Liver (tissue), 3 donors: ENCODE measurements around the gene PRPS1L1.

ENCODE experiments used
- EGR1 ChIP-seq, 2 donors: IDR thresholded peaks; 2 replicates each; pipeline ENCODE4 v1.6.1; 2016 to 2018; ENCODE audit warnings: antibody characterized with exemption in 2 of 2, low read depth in 2 of 2
- GABPA ChIP-seq, 2 donors: IDR thresholded peaks in 1 of 2; conservative IDR thresholded peaks in 1 of 2; 2 replicates each; pipeline ENCODE4 v1.6.1; 2016; ENCODE audit warnings: antibody characterized with exemption in 2 of 2, mild to moderate bottlenecking in 1 of 2, moderate library complexity in 1 of 2
- HNF4G ChIP-seq: IDR thresholded peaks from 2 replicates; pipeline ENCODE4 v1.6.1; 2016; ENCODE audit warnings: antibody characterized with exemption
- JUND ChIP-seq, 2 donors: IDR thresholded peaks; 2 replicates each; pipeline ENCODE4 v1.6.1; 2016; ENCODE audit warnings: antibody characterized with exemption in 2 of 2
- SP1 ChIP-seq: IDR thresholded peaks from 2 replicates; pipeline ENCODE4 v1.6.1; 2018; ENCODE audit warnings: antibody characterized with exemption, mild to moderate bottlenecking
- TAF1 ChIP-seq: conservative IDR thresholded peaks from 2 replicates; pipeline ENCODE4 v1.6.1; 2016; ENCODE audit warnings: antibody characterized with exemption, mild to moderate bottlenecking
- YY1 ChIP-seq: IDR thresholded peaks from 2 replicates; pipeline ENCODE4 v1.6.1; 2016; ENCODE audit warnings: antibody characterized with exemption, mild to moderate bottlenecking
- TF ChIP-seq, protein P1 (sequence below): IDR thresholded peaks from 2 replicates; pipeline ENCODE4 v1.6.1; 2016; ENCODE audit warnings: antibody characterized with exemption, mild to moderate bottlenecking
- TF ChIP-seq, protein P2 (sequence below): fragments of 150-350 bp; IDR thresholded peaks from 2 replicates; pipeline ENCODE4 v1.5.1; 2017; ENCODE audit warnings: improper control_type of control experiment, low read depth, low read length; ENCODE audit not compliant: missing input control
- TF ChIP-seq, protein P3 (sequence below): IDR thresholded peaks from 2 replicates; pipeline ENCODE4 v1.6.1; 2016; ENCODE audit warnings: antibody characterized with exemption
- donor health status: healthy.
- donor health status: healthy.

DNA sequence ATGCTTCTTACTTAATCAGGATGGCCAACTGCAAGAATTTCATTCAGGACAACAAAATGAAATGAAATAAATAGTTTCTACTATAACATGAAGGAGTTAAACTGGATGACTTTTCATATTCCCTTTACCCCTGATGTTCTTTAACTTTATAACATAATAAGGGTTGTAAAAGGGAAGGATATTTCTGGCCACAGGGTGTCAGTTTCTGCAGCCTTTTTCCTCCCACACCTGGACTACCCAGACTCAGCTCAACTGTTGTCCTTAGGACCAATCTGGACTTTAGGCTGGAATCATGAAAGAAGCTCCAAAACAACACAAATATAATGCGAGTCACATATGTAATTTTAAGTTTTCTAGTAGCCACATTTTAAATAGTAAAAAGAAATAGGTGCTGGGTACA lies 43.4 kb downstream of the PRPS1L1 start:
- TF ChIP-seq, protein P1, sequence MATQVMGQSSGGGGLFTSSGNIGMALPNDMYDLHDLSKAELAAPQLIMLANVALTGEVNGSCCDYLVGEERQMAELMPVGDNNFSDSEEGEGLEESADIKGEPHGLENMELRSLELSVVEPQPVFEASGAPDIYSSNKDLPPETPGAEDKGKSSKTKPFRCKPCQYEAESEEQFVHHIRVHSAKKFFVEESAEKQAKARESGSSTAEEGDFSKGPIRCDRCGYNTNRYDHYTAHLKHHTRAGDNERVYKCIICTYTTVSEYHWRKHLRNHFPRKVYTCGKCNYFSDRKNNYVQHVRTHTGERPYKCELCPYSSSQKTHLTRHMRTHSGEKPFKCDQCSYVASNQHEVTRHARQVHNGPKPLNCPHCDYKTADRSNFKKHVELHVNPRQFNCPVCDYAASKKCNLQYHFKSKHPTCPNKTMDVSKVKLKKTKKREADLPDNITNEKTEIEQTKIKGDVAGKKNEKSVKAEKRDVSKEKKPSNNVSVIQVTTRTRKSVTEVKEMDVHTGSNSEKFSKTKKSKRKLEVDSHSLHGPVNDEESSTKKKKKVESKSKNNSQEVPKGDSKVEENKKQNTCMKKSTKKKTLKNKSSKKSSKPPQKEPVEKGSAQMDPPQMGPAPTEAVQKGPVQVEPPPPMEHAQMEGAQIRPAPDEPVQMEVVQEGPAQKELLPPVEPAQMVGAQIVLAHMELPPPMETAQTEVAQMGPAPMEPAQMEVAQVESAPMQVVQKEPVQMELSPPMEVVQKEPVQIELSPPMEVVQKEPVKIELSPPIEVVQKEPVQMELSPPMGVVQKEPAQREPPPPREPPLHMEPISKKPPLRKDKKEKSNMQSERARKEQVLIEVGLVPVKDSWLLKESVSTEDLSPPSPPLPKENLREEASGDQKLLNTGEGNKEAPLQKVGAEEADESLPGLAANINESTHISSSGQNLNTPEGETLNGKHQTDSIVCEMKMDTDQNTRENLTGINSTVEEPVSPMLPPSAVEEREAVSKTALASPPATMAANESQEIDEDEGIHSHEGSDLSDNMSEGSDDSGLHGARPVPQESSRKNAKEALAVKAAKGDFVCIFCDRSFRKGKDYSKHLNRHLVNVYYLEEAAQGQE, result no peak
- TF ChIP-seq, protein P2, sequence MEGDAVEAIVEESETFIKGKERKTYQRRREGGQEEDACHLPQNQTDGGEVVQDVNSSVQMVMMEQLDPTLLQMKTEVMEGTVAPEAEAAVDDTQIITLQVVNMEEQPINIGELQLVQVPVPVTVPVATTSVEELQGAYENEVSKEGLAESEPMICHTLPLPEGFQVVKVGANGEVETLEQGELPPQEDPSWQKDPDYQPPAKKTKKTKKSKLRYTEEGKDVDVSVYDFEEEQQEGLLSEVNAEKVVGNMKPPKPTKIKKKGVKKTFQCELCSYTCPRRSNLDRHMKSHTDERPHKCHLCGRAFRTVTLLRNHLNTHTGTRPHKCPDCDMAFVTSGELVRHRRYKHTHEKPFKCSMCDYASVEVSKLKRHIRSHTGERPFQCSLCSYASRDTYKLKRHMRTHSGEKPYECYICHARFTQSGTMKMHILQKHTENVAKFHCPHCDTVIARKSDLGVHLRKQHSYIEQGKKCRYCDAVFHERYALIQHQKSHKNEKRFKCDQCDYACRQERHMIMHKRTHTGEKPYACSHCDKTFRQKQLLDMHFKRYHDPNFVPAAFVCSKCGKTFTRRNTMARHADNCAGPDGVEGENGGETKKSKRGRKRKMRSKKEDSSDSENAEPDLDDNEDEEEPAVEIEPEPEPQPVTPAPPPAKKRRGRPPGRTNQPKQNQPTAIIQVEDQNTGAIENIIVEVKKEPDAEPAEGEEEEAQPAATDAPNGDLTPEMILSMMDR, result no peak
- TF ChIP-seq HNF4G (no peak), SP1 (no peak), EGR1 (IDR thresholded peaks at IDR 0.05; ENCODE audit: low read depth in 2 of 2) (no peak), TAF1 (no peak), JUND (IDR thresholded peaks at IDR 0.05) (no peak), GABPA (IDR thresholded peaks at IDR 0.05 in 1 of 2, conservative IDR thresholded peaks at IDR 0.05 in 1 of 2) (no peak), YY1 (no peak)
- TF ChIP-seq, protein P3, sequence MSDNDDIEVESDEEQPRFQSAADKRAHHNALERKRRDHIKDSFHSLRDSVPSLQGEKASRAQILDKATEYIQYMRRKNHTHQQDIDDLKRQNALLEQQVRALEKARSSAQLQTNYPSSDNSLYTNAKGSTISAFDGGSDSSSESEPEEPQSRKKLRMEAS, result no peak
